Rectal smooth muscle tissue (tissue), 1 donor: ENCODE results near the gene ZNF236.

ENCODE experiments used
- H3K27ac ChIP-seq: one replicate; pipeline ENCODE4 v1.7.0; 2013; ENCODE audit warnings: low read depth, low read length, inconsistent platforms
- H3K27me3 ChIP-seq: one replicate; pipeline ENCODE4 v1.7.0; 2013; ENCODE audit warnings: low read length; ENCODE audit not compliant: control insufficient read depth, insufficient read depth
- H3K36me3 ChIP-seq: one replicate; pipeline ENCODE4 v1.7.0; 2013; ENCODE audit warnings: low read length; ENCODE audit not compliant: control insufficient read depth, insufficient read depth
- H3K4me1 ChIP-seq: one replicate; pipeline ENCODE4 v1.7.0; 2013; ENCODE audit warnings: low read length; ENCODE audit not compliant: control insufficient read depth, insufficient read depth
- H3K4me3 ChIP-seq: one replicate; pipeline ENCODE4 v1.7.0; 2013; ENCODE audit warnings: low read length
- H3K9ac ChIP-seq: one replicate; pipeline ENCODE4 v1.7.0; 2013; ENCODE audit warnings: low read length

Gene ZNF236

GRCh38 chr18:76905821-76906220 is 83.5 kb downstream of the ZNF236 start:
- Histone ChIP-seq H3K9ac (no peak overlapping the region), H3K4me1 (no peaks in the 10 kb centered on the region), H3K36me3 (peaks cover 15% of the 10 kb centered on the region), H3K4me3 (no peak overlapping the region), H3K27me3 (no peaks in the 10 kb centered on the region), H3K27ac (no peak overlapping the region)

- peaks cover 13% of the 10 kb centered on the region for H3K36me3 ChIP-seq
Observed at GRCh38 chr18:76908277-76908676, 85.9 kb downstream of the ZNF236 start.

GRCh38 chr18:76909439-76909838 is 87.1 kb downstream of the ZNF236 start:
- Histone ChIP-seq H3K27ac (no peak overlapping the region), H3K36me3 (peaks cover 14% of the 10 kb centered on the region), H3K27me3 (no peaks in the 10 kb centered on the region), H3K9ac (no peak overlapping the region), H3K4me3 (no peak overlapping the region), H3K4me1 (no peaks in the 10 kb centered on the region)

More at GRCh38 chr18:76908277-76908676, 85.9 kb downstream of the ZNF236 start:
- Histone ChIP-seq H3K27me3 (no peaks in the 10 kb centered on the region), H3K9ac (no peak overlapping the region), H3K27ac (no peak overlapping the region), H3K4me1 (no peaks in the 10 kb centered on the region), H3K4me3 (no peak overlapping the region)

- no peak overlapping the region for H3K9ac ChIP-seq
- no peaks in the 10 kb centered on the region for H3K27me3 ChIP-seq
- no peak overlapping the region for H3K27ac ChIP-seq
- peaks cover 19% of the 10 kb centered on the region for H3K36me3 ChIP-seq
- H3K4me3 ChIP-seq = no peak overlapping the region
- no peaks in the 10 kb centered on the region for H3K4me1 ChIP-seq
Observed at GRCh38 chr18:76911440-76911839, 89.1 kb downstream of the ZNF236 start.

GRCh38 chr18:76913583-76913982 is 91.2 kb downstream of the ZNF236 start:
- Histone ChIP-seq H3K27ac (no peak overlapping the region), H3K36me3 (peaks cover 19% of the 10 kb centered on the region), H3K4me1 (no peaks in the 10 kb centered on the region), H3K4me3 (no peak overlapping the region), H3K9ac (no peak overlapping the region), H3K27me3 (no peaks in the 10 kb centered on the region)

- peaks cover 19% of the 10 kb centered on the region for H3K36me3 ChIP-seq
- H3K27me3 ChIP-seq = no peaks in the 10 kb centered on the region
- H3K4me3 ChIP-seq = no peak overlapping the region
- H3K9ac ChIP-seq = no peak overlapping the region
- H3K4me1 ChIP-seq = no peaks in the 10 kb centered on the region
- H3K27ac ChIP-seq = no peak overlapping the region
Observed at GRCh38 chr18:76914314-76914713, 92.0 kb downstream of the ZNF236 start.

- H3K27ac ChIP-seq = no peak overlapping the region
- H3K4me1 ChIP-seq = no peaks in the 10 kb centered on the region
- peaks cover 21% of the 10 kb centered on the region for H3K36me3 ChIP-seq
- no peaks in the 10 kb centered on the region for H3K27me3 ChIP-seq
- H3K4me3 ChIP-seq = no peak overlapping the region
- H3K9ac ChIP-seq = no peak overlapping the region
Observed at GRCh38 chr18:76914796-76915195, 92.4 kb downstream of the ZNF236 start.

- H3K4me1 ChIP-seq = no peaks in the 10 kb centered on the region
- no peak overlapping the region for H3K27ac ChIP-seq
- no peak overlapping the region for H3K9ac ChIP-seq
- H3K4me3 ChIP-seq = no peak overlapping the region
- H3K36me3 ChIP-seq = peaks cover 19% of the 10 kb centered on the region
- no peaks in the 10 kb centered on the region for H3K27me3 ChIP-seq
Observed at GRCh38 chr18:76915456-76915855, 93.1 kb downstream of the ZNF236 start.

GRCh38 chr18:76920974-76921373 is 98.6 kb downstream of the ZNF236 start:
- Histone ChIP-seq H3K9ac (no peak overlapping the region), H3K36me3 (peaks cover 14% of the 10 kb centered on the region), H3K4me1 (no peaks in the 10 kb centered on the region), H3K27ac (no peak overlapping the region), H3K4me3 (no peak overlapping the region), H3K27me3 (no peaks in the 10 kb centered on the region)

- Histone ChIP-seq H3K4me1 (no peaks in the 10 kb centered on the region), H3K27me3 (no peaks in the 10 kb centered on the region), H3K36me3 (peaks cover 13% of the 10 kb centered on the region), H3K9ac (no peak overlapping the region), H3K27ac (no peak overlapping the region), H3K4me3 (no peak overlapping the region)
Observed at GRCh38 chr18:76922107-76922506, 99.8 kb downstream of the ZNF236 start.

GRCh38 chr18:76923485-76924085 is 101.2 kb downstream of the ZNF236 start:
- H3K4me1 ChIP-seq = no peaks in the 10 kb centered on the region
- H3K27me3 ChIP-seq = no peaks in the 10 kb centered on the region
- no peak overlapping the region for H3K9ac ChIP-seq
- H3K27ac ChIP-seq = no peak overlapping the region
- no peak overlapping the region for H3K4me3 ChIP-seq
- peaks cover 18% of the 10 kb centered on the region for H3K36me3 ChIP-seq

- Histone ChIP-seq H3K4me1 (no peaks in the 10 kb centered on the region), H3K27ac (no peak overlapping the region), H3K4me3 (no peak overlapping the region), H3K9ac (no peak overlapping the region), H3K36me3 (peaks cover 15% of the 10 kb centered on the region), H3K27me3 (no peaks in the 10 kb centered on the region)
Observed at GRCh38 chr18:76925501-76925900, 103.1 kb downstream of the ZNF236 start.

- Histone ChIP-seq H3K27me3 (no peaks in the 10 kb centered on the region), H3K4me3 (no peak overlapping the region), H3K9ac (no peak overlapping the region), H3K27ac (no peak overlapping the region), H3K36me3 (peaks cover 16% of the 10 kb centered on the region), H3K4me1 (no peaks in the 10 kb centered on the region)
Observed at GRCh38 chr18:76927223-76927725, 104.9 kb downstream of the ZNF236 start.
